Left ventricle myocardium inferior (tissue), 1 donor: ENCODE results near the gene CENPVL3. TPM values are rescaled to one million over a fixed set of nuclear protein-coding genes. Genes with fewer than 3 reads are reported as not detected.

Experiments used
- DNase-seq: peaks from one replicate; pipeline ENCODE4 v3.0.0-alpha.2; 2020
- H3K27ac ChIP-seq: fragments of 200-600 bp; replicated peaks from 2 replicates; pipeline ENCODE4 v1.8.0; 2021
- H3K27me3 ChIP-seq: fragments of 200-600 bp; 2 replicates; pipeline ENCODE4 v1.8.0; 2021; ENCODE audit warnings: low read depth
- H3K36me3 ChIP-seq: fragments of 200-600 bp; 2 replicates; pipeline ENCODE4 v1.8.0; 2021
- H3K4me1 ChIP-seq: fragments of 200-600 bp; 2 replicates; pipeline ENCODE4 v1.8.0; 2021
- H3K4me3 ChIP-seq: fragments of 200-600 bp; 2 replicates; pipeline ENCODE4 v1.8.0; 2021; ENCODE audit warnings: mild to moderate bottlenecking, moderate library complexity
- H3K9me3 ChIP-seq: fragments of 200-600 bp; replicated peaks from 2 replicates; pipeline ENCODE4 v1.8.0; 2021
- CTCF ChIP-seq: fragments of 200-600 bp; IDR thresholded peaks from 2 replicates; pipeline ENCODE4 v1.8.0; 2021; ENCODE audit warnings: antibody characterized with exemption, mild to moderate bottlenecking, borderline replicate concordance
- intact Hi-C: fragments of 100-400 bp; cut with micrococcal nuclease; formaldehyde crosslinking; loops from one replicate; pipeline ENCODE4 v1.11.0; 2022
- total RNA-seq: library from RNA; stranded (reverse); fragmentation: NEBNext Ultra II Directional; extraction: Animal tissue kit (Norgen Biotek cat#: 25700); gene quantifications from one replicate; pipeline ENCODE4 v1.2.1, GENCODE V29; 2021
- donor health status: DM: no; HTN: yes; CAD: no; lungs with severe emphysema.

The CENPVL3 gene
- total RNA-seq, 1 donor from 2014 or later, result not detected

GRCh38 chrX:51568586-51568985 lies 50.1 kb downstream of the CENPVL3 start:
- intact Hi-C loops, result no loop called here
- no peak overlapping the region for H3K4me3 ChIP-seq
- H3K27ac ChIP-seq, result no peak overlapping the region
- H3K36me3 ChIP-seq, result no peaks in the 10 kb centered on the region
- DNase-seq, result no peak
- no peak for TF ChIP-seq CTCF
- H3K27me3 ChIP-seq, result no peaks in the 10 kb centered on the region
- no peaks in the 10 kb centered on the region for H3K9me3 ChIP-seq
- no peaks in the 10 kb centered on the region for H3K4me1 ChIP-seq

Other genes starting within 250 kb of the CENPVL3 start
- 0.14 TPM for gene NUDT11, start 122.3 kb downstream of the CENPVL3 start, total RNA-seq
- not detected for gene CENPVL2, start 63.9 kb upstream of the CENPVL3 start, total RNA-seq
- gene CENPVL1, start 91.6 kb upstream of the CENPVL3 start, total RNA-seq, result not detected
- 8.8 TPM for gene GSPT2, start 124.5 kb upstream of the CENPVL3 start, total RNA-seq